ENCODE measurements around the gene HOXC13.

Gene HOXC13

GRCh38 chr12:53963434-53964314 is 25.0 kb downstream of the HOXC13 start:
- H3K4me3 ChIP-seq (ENCODE audit: low read depth, low read length), result no peak overlapping the region
- no peak for TF ChIP-seq CTCF (IDR thresholded peaks at IDR 0.05; ENCODE audit: low read depth, low read length)

- TF ChIP-seq CTCF (IDR thresholded peaks at IDR 0.05; ENCODE audit: low read depth, low read length), result no peak
- H3K4me3 ChIP-seq (ENCODE audit: low read depth, low read length), result no peak overlapping the region
Observed at GRCh38 chr12:53964315-53964713, 25.7 kb downstream of the HOXC13 start.

- TF ChIP-seq CTCF (IDR thresholded peaks at IDR 0.05; ENCODE audit: low read depth, low read length), result no peak
- no peak overlapping the region for H3K4me3 ChIP-seq (ENCODE audit: low read depth, low read length)
Observed at GRCh38 chr12:53965281-53966084, 26.9 kb downstream of the HOXC13 start.

GRCh38 chr12:53966085-53966384 is 27.4 kb downstream of the HOXC13 start:
- TF ChIP-seq CTCF (IDR thresholded peaks at IDR 0.05; ENCODE audit: low read depth, low read length), result no peak
- H3K4me3 ChIP-seq (ENCODE audit: low read depth, low read length), result no peak overlapping the region

- no peak for TF ChIP-seq CTCF (IDR thresholded peaks at IDR 0.05; ENCODE audit: low read depth, low read length)
- no peak overlapping the region for H3K4me3 ChIP-seq (ENCODE audit: low read depth, low read length)
Observed at GRCh38 chr12:53966385-53967133, 27.9 kb downstream of the HOXC13 start.

- no peak for TF ChIP-seq CTCF (IDR thresholded peaks at IDR 0.05; ENCODE audit: low read depth, low read length)
- H3K4me3 ChIP-seq (ENCODE audit: low read depth, low read length), result no peak overlapping the region
Observed at GRCh38 chr12:53967421-53967925, 28.8 kb downstream of the HOXC13 start.

All from WI38 (cell line).